NB4 (cell line): Measurements from ENCODE around the gene SGMS2.
A peak's percentile ranks its signal among the peaks of the same experiment; 100 is the strongest.

ENCODE experiments used
- DNase-seq: peaks from one replicate; pipeline ENCODE4 v3.0.0; 2010; ENCODE audit warnings: low read depth
- H3K4me3 ChIP-seq: one replicate; pipeline ENCODE4 v1.5.1; 2011; ENCODE audit warnings: mild to moderate bottlenecking, low read depth, low read length, moderate library complexity
- MYC ChIP-seq: IDR thresholded peaks from 2 replicates; pipeline ENCODE4 v1.6.1; 2011; ENCODE audit warnings: low read depth, low read length
- POLR2A ChIP-seq: IDR thresholded peaks from 2 replicates; pipeline ENCODE4 v1.6.1; 2011; ENCODE audit warnings: mild to moderate bottlenecking; ENCODE audit not compliant: insufficient read length; ENCODE audit errors: extremely low read depth
- TF ChIP-seq, protein P1 (sequence below): IDR thresholded peaks from one replicate; pipeline ENCODE4 v1.5.1; 2012; ENCODE audit warnings: low read depth, low read length
- TF ChIP-seq, protein P2 (sequence below): IDR thresholded peaks from 2 replicates; pipeline ENCODE4 v1.6.1; 2011; ENCODE audit warnings: low read depth, low read length

SGMS2 gene

DNA sequence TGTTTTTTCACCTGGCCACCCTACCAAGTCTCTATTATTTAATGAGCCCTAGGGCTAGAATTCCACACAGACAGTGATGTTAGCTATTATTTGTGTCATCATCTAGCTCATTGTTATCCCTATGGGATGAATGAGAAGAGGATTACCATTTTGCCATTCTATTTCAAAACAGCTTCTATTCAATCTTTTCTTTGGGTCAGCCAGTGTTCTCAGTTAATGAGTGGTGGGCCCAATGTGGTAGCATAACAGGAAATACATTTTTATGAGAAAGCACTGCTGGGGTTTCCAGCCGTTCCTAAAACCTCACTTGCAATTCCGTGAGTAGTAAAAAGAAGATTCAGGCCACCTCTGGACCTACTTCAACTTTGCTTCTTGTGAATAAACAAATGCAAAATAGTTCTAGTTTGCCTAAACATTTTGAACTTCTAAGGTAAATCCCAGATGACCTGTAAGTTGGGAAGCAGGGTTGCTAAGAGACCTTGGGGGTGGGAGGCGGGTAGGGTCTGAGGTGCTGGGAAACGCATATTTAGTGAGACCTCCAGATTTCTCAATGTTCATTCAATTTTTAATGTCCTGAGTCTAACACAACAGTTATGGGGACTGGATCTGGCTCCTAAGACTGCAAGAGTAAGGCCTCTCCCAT is 81.8 kb downstream of the SGMS2 start:
- TF ChIP-seq, protein P1, sequence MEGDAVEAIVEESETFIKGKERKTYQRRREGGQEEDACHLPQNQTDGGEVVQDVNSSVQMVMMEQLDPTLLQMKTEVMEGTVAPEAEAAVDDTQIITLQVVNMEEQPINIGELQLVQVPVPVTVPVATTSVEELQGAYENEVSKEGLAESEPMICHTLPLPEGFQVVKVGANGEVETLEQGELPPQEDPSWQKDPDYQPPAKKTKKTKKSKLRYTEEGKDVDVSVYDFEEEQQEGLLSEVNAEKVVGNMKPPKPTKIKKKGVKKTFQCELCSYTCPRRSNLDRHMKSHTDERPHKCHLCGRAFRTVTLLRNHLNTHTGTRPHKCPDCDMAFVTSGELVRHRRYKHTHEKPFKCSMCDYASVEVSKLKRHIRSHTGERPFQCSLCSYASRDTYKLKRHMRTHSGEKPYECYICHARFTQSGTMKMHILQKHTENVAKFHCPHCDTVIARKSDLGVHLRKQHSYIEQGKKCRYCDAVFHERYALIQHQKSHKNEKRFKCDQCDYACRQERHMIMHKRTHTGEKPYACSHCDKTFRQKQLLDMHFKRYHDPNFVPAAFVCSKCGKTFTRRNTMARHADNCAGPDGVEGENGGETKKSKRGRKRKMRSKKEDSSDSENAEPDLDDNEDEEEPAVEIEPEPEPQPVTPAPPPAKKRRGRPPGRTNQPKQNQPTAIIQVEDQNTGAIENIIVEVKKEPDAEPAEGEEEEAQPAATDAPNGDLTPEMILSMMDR: no peak
- TF ChIP-seq MYC (no peak), POLR2A (no peak)
- TF ChIP-seq, protein P2, sequence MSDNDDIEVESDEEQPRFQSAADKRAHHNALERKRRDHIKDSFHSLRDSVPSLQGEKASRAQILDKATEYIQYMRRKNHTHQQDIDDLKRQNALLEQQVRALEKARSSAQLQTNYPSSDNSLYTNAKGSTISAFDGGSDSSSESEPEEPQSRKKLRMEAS: no peak
- no peak for DNase-seq
- H3K4me3 ChIP-seq: no peak overlapping the region

DNA sequence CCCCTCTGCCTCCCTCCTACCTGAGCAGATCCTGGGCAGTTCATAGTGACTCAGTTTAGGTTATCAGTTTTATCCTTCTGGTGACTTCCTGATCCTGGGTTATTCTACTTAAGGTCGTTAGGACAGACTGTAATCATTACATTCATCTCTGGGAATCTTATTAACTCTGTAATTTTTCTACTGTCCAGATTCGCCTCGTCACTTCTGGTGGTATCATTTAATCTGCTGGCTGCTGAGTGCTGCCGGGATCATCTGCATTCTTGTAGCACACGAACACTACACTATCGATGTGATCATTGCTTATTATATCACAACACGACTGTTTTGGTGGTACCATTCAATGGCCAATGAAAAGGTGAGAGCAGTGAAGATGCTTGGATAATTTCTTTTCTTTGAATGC is 83.6 kb downstream of the SGMS2 start:
- H3K4me3 ChIP-seq: no peak overlapping the region
- TF ChIP-seq, protein P2: no peak
- TF ChIP-seq MYC (no peak), POLR2A (no peak)
- DNase-seq: no peak

DNA sequence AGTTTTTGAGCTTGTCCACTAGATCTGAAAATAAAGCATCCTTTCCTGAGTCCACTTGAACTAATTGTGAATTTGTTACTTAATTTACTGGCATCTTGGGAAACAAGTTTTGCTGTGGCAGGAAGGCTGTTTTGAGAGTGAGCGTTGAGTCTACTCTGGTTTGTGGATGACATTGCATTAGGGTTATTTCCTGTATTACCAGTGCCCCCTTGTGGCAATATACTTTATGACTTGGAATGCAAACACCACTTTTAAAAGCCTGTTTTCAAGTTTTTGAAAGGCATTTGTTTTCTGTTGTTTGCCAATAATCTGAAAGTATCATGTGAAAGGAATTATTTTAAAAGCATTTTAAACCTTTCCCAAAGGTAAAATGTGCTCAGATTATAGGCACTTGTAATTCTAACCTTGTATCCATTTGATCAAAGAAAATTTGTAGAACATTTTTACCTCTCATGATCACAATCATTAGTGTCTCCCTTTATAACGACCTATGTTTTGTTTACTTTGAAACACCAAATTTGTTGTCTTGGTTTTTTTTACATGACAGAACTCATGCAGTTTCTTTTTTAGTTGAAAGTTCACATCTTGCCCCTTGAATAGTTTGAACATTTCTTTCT is 88.7 kb downstream of the SGMS2 start:
- TF ChIP-seq POLR2A (no peak), MYC (no peak)
- TF ChIP-seq, protein P1: peak; percentile 36
- TF ChIP-seq, protein P2: no peak
- DNase-seq: peak; percentile 64
- H3K4me3 ChIP-seq: no peak overlapping the region

DNA sequence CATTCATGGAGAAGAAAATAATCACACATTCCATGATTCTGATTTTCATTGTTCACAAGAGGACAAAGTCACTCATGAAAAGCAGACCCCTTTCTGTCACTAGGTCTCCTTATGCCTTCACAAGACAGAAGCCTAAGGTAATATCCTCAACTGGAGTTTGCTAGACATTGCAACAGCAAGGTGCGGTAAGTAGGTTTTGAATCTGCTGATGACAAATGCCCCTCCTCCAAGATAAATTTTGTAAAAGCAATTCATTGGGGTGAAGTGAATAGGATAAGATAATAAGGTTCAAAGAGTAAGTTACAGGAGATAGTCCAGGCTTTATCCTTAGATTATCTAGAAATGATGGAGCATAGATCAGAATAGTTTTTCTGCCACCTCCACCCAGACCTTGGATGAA is 90.5 kb downstream of the SGMS2 start:
- TF ChIP-seq, protein P2: no peak
- no peak for DNase-seq
- no peak overlapping the region for H3K4me3 ChIP-seq

DNA sequence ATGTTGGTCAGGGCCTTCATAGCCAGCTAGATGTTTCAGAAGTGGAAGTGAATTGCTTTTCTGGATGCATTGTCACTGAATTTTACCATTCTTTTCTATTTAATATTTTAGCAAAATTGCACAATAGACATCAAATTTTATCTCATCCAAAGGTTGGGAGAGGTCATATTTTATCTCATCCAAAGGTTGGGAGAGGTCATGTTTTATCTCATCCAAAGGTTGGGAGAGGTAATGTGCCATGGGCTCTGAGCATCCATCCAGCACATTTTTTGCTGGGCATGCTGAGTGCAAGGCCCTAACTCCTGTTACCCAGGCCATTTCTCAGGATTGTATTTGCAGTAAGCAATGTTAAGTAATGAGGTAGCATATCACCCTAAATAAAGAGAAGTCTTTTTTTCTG is 91.9 kb downstream of the SGMS2 start:
- no peak for TF ChIP-seq MYC
- TF ChIP-seq, protein P1: no peak
- TF ChIP-seq, protein P2: no peak
- no peak for DNase-seq
- no peak overlapping the region for H3K4me3 ChIP-seq

DNA sequence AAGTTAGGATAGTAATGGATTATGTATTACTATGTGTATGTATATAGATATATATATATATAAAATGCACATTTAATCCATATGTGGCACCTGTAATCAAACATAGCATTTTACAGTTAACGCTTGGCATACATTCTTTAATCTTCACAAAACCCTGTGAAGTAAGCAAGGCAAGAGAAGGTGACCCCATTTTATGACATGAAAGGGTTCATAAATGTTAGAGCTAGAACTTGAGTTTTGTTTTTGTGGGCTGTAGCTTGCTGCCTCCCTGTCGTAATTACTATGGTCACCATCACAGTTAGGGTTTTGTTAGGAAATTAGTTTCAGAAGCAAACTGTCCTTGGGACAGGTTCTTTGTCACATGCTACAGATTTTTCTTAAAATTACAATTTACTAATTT is 92.8 kb downstream of the SGMS2 start:
- no peak for DNase-seq
- TF ChIP-seq MYC: no peak
- TF ChIP-seq, protein P2: no peak
- TF ChIP-seq, protein P1: no peak
- no peak for TF ChIP-seq POLR2A
- no peak overlapping the region for H3K4me3 ChIP-seq
